SW 1271 (cell line): ENCODE data around the gene UBE2S.
"Not testable (repeated sequence)": the region's sequence is repeated elsewhere in the genome, so short reads cannot be mapped to it uniquely, and the experiment has no call there.

Source experiments
- DNase-seq, 2 experiments: peaks; one replicate each; lab custom pipeline; 2025; lab: John Stamatoyannopoulos, UW

The UBE2S gene

DNA sequence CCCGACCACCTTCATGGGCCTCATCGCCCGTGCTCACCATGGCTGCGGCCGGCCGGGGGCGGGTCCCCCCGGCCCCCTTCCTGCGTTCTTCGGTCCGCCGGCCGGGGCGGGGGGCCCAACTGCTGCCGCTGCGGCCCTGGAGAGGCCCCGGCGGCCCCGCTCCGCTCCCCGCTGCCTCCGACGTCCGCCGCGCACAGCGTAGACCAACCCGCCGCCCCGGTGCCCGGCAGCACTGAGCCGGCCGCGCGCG is at the start of gene UBE2S:
TSS of gene UBE2S (minus strand) at position 239 of the 250 bp plus-strand sequence. CDS start at position 40, 199 bp downstream.
- DNase-seq, result not testable (repeated sequence)

DNA sequence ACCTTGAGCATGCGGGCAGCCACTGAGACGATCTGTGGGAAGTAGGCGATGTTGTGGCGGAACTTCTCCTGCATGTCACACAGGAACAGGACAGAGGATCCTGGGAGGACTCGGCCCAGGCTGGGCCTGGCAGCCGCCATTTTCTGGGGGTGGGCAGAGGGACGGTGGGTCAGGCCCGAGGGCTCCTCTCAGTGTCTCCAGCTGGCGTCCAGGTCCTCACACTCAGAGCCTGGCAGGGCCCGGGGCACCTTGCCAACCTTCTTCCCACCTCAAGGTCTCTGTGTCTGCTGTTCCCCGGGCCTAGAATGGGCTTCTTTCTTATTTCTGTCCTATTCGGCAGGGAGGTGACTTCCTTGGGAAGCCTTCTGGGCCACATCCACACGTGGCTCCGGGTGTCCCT is 48.8 kb upstream of the UBE2S start:
- DNase-seq, result no peak

DNA sequence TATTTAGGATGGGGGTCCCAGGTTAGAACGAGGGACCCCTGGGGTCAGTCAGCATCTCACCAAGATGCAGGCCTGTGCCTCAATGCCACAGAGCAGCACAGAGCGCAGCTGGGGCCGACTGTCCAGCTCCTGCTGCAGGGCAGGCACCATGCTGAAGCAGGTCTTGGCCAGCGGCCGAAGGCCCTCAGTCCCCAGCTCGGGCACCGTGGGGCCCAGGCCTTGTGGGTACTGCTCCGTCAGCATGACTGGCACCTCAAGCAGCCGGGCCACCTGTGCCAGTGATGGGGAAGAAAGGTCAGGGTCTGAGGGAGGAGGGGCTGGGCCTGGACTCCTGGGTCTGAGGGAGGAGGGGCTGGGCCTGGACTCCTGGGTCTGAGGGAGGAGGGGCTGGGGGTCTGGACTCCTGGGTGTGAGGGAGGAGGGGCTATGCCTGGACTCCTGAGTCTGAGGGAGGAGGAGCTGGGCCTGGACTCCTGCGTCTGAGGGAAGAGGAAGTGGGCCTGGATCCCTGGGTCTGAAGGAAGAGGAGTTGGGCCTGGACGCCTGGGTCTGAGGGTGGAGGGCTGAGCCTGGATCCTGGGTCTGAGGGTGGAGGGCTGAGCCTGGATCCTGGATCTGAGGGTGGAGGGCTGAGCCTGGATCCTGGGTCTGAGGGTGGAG is 48.1 kb upstream of the UBE2S start:
- DNase-seq, result no peak

DNA sequence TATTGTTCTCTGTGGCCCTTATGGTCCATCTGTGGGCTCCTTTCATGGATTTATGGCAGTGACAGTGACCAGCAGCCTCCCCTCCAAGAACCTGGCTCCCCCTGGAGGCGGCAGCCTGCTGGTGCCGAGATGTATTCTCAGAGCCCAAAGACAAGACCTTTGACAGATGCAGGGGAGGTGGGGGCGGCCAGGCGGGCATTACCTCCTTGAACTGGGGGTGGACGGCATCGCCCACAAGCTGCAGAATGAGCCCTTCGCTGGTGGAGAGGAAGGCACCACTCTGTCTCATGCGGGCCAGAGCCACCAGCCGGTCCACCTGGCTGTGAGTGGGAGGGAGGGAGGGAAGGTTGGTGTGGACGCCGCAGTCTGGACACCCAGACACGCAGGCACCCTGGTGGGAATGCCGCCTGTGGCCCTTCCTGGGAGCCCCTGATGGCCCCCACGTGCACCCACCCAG is 47.2 kb upstream of the UBE2S start:
- DNase-seq, result peak in 1 of 2 experiments; percentile 24

DNA sequence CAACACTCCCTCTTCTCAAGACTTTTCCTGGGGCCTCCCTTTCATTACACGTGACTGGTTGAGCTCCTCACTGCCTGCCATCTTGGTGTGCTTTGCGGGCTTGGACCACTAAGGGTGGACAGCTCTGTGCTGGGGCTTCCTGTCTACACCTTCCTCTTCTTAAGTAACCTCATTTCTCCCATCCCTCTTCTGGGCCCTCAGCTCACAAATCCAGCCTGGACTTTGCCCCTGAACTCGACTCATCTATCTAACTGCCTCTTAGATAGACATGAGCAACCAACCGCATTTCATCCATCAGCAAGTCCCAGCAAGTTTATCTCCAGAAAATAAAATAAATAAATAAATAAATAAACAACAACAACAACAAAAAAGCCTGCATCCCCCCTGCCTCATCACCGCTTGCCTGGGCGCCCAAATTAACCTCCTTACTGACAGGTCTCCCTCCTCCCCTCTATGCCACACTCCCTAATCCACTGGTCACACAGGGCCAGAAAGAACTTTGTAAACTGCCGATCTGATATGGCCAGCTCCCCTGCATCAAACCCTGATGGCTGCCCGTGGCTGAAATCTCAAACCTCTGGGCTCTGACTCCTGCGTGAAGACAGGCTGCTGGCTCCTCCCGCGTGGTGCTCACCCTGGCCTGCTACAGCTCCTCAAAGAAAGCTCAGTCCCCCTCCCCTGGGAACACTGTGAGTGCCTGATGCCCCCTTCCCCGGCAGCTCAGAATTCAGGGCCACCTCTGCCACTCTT is 46.1 kb upstream of the UBE2S start:
- no peak for DNase-seq

DNA sequence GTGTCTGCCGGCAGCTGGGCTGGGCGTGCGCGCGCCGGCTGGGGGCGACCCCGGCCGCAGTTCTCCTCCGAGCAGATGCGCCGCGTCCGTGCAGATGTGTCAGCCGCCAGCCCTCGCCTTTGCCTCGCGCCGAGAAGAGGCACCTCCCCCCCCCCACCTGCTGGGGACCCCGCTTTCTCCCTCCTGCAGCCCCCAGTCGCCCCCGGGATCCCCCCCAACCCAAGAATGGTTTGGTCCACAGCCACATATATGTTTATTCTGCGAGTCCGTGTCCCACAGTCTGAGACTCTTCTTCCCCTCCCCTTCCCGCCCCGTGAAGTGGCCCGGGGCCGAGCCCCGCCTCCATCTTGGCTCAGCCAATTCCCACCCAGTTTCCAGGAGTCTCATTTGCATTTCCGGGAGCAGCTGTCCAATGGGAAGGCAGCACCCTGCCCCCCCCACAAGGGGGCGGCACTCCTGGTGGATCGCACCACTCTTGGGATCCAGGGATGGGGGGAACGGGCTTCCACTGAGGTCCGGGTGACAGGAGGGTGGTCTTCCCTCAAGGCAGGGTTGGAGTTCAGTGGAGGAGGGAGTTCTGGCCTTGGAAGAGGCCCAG is 45.3 kb upstream of the UBE2S start:
- DNase-seq, result peak in 1 of 2 experiments; percentile 18

DNA sequence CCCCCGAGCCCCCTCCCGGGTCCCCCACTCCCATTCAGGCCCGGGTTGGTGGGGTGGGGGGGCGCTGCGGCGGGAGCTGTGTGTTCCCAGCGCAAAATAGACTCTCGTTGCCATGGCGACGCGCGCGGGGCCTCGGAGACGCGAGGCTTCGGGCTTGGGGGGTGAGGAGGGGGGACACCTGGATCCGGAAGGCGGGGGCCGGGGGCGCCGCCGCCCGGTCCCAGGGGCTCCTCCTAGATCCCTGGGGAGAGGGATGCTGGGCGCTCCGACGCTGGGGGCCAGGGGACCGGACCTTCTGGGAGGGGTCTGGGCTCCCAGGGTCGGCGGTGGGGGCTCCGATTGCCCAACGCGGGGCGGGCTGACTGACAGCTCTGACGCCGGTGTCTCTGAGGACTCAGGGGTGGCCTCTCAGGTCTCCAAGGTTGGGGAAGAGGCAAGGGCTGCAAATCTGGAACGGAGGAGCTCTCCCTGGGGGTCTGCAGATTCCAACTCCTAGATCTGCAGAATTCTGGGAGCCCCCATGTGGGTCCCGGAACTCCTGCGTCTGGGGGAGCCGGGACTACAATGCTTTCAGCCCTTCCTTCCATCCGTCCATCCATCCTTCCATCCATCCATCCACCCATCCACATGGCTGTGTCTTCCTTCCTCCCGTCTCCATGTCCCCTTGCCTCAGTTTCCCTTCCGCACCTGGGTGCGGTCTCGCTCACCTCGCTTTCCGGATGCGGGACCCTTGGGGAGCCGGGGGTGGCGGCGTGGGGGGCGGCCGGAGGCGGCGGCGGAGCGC is 44.6 kb upstream of the UBE2S start:
- DNase-seq, result no peak

DNA sequence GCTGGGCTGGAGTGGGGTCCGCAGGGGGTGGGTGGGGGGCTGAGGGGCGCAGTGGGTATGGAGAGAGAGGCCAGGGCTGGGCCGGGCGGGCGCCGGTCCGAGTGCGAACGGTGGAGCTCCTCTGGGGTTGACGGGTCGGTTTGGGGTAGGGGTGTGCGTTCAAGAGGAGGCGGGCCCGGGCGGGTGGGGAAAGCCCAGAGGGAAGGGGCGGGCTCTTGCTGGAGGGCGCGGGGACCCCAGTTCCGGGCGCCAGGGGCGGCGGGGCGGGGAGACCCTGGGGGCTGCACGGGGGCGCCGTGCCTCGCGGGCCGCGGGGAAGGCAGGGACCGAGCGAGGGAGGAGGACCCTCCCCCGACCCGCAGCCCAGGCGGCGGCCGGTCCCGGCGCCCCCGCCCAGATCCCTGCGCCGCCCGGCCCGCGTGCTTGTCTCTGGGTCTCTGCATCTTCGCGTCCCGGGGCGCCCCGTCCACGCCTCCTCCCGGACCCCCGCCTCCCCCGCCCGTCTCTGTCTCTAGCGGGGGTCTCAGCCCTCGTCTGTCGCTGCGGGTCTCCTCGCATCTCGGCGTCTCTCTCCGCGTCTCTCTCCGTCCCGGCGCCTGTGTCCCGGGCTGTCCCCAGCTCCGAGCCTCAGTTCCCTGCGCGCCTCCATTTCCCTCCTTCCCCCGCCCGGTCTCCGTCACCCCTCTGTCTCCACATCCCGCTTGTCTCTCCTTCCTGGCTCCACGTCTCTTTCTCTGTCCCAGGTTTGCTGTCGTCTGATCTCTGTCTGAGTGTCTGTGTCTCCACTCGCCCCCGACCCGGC is 43.8 kb upstream of the UBE2S start:
- DNase-seq, result no peak

DNA sequence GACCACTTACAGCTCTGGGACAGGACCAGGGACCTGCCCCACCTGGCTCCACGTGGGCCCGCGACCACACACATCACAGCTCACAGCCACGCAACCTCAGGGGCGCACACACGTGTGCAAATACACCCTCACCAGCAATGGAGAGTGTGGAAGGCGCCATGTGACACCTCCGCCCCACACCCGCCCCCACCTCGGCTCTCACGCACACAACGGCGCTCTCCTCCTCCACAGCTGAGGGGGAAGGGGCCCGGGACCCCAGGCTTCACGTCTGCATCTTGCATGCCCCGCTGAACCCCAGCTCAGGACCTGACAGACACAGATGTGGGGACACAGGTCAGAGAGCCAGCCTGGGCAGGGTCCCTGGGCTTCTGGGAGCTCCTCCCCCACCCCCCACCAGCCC is 41.9 kb upstream of the UBE2S start:
- DNase-seq, result no peak

DNA sequence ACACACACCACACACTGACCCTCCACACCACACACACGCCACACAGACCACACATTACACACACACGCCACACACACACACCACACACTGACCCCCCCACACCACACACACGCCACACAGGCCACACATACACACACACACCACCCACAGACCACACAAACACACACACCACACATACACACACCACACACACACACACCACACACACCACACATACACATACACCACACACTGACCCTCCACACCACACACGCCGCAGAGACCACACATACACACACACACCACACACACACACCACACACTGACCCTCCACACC is 40.5 kb upstream of the UBE2S start:
- DNase-seq, result not testable (repeated sequence)

DNA sequence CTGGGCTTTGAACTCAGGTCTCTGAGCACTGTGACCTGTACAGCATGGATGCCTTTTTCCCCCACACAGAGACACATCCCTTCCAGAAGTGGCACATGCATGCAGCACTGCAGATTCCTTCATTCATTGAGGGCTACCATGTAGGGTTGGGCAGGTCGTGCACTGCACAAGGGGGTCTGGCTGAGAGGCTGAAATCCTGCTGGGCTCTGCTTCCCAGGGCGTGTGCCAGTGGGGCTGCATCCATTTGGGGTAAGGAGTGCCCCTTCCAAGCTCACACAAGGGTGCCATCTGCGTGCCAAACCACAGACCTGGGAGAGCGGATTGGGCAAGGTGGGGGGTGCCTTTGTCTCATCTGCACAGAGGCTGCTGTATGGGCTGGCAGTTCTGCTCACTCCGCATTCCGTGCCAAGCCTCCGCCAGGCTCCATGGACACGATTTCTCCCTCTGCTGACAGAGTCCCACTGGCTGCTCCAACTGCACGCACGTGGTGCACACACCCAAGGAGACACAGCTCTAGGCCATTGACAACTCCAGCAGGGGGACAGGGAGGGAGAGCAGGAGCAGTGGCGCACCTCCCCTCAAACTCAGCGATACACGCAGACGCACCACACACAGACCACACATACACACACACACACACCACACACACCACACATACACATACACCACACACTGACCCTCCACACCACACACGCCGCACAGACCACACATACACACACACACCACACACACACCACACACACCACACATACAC is 40.0 kb upstream of the UBE2S start:
- peak in 1 of 2 experiments; percentile 49 for DNase-seq

DNA sequence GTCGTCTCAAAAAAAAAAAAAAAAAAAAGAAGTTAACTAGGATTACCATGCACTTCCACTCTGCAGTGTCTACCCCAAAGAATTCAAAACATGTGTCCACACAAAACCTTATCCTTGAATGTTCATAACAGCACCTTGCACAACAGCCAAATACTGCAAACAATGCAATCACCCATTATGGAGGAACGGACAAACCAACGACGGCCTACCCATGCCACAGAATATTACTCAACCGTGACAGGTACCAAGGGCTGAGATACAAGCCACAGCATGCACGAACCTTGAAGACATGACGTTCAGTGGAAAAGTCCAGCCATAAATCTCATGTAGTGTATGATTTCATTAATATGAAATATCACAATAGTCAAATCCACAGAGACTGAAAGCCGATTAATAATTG is 38.5 kb upstream of the UBE2S start:
- DNase-seq, result no peak

DNA sequence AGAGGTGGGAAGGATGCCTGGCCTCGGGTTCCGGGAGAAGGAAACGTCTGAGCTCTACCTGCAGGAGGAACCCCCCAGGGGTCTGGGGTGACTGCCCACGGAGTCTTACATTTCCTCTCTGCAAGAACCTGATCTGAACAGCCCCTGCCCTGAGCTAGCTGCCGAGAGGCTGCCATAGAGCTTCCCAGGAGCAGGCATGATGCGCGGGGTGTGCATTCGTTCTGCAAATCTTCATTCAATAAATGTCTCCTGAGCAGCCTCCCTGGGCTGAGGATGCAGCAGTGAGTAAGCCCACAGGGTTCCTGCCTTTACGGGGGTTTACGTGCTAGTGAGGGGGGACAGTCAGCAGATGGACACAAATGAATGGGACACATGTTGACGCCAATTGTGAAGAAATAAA is 37.1 kb upstream of the UBE2S start:
- DNase-seq, result no peak

DNA sequence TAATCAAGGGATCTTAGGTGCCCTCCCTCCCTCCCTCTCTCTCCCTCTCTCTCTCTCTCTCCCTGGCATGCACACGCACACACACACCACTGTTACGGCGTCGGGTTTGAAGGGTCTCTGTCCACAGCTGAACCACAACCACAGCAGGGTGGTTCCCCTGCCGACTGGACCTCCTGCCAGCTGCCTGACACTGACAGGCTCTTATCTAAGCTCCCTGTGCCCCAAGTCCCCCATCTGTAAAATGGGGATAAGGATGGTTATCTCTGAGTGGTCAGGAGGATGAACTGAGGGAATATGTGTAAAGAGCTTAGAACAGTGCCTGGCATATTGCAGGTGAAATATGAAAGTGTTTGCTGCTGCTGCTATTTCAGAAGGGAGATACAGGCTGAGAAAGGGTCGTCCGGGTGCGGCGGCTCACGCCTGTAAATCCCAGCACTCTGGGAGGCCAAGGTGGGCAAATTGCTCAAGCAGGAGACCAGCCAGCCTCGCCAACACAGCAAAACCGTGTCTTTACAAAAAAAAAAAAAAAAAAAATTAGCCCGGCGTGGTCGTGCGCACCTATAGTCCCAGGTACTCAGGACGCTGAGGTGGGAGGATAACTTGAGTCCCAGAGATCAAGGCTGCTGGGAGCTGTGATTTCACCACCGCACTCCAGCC is 36.4 kb upstream of the UBE2S start:
- no peak for DNase-seq

DNA sequence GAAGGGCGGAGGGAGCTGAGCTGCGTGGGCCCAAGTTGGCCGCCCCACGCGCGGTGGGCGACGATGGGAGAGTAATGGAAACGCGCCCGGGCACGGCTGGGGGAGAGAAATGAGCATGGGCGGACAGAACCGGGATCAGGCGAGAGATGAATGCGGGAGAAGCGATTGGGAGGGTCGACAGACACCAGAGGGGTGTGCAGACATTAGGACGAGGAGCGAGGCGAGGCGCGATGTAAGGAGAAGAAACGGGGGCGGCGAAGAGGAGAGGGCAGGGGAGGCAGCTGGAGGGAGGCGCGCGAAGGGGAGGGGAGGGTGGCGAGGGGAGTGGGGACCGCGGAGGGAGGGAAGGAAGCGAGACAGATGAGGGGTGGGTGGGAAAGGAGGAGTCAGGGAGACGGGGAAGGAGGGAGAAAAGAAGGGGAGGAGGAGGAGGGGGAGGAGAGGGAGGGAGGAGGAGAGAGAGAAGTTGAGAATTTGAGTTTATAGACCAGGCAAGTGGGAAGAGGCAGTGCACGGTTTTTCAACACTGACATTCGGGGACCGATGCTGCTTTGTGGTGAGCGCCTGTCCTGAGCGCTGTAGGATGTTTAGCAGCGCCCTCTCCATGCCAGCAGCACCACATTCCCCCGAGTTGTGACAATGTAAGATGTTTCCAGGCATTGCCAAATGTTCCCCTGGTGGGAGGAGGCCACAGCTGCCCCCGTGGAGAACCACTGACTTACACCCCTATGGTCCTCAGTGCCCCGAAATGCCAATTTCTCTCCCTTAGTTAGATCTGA is 35.6 kb upstream of the UBE2S start, which contains the start of gene SHISA7:
TSS of gene SHISA7 (minus strand) at position 256 of the 779 bp plus-strand sequence. CDS start 437 bp downstream, outside the sequence.
- DNase-seq, result peak in 1 of 2 experiments; percentile 14

DNA sequence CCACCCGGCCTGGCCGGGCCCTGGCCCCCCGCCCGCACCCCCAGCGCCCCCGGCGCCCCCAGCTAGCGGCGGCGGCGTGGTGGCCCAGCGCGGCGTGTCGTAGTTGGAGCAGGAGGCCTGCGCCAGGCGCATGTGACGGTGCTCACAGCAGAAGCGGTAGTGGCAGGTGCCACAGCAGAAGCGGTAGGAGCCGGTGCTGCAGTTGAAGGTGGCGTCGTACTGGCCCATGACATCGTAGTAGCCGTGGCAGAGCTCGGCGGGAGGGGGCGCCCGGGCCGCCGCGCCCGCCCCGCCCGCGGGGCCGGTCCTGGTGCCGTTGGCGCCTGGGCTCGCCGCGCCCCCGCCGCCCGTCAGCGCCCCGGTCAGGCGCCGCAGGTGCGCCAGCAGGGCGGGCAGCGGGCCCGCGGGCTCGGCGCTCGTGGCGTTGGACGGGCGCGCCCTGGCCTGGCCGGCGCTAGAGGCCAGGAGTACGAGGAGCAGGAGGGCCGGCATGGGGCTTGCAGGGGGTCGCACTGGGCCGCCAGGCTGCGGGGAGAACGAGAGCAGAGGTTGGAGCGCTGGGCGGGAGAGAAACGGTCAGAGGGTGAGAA is 34.9 kb upstream of the UBE2S start:
- DNase-seq, result no peak

DNA sequence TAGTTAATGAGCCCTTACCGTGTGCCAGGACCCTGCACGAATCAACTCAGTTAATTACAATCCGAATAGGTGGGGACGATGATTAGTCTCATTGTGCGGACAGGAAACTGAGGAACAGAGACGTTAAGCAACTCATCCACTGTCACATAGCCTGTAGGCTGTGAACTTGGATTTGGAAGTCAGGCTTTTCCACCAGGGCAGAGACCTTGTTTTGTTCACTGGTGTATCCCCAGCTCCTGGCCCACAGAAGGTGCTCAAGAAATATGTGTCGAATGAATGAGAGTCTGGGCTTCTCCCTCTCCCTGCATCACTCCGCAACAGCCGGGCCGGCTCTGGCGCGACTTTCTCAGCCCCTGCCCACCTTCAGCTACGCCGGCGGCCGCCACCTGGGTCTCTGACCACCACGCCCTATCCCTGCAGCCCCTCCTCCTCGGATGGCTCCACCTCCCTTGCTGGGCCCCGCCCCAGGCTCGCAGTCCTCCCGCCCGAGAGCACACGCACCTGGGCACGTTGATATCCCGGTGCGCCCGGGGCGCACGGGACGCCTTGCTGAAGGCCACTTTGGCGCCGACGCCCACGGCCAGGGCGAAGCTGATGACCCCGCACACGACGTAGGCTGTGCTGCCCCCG is 34.2 kb upstream of the UBE2S start:
- no peak for DNase-seq

DNA sequence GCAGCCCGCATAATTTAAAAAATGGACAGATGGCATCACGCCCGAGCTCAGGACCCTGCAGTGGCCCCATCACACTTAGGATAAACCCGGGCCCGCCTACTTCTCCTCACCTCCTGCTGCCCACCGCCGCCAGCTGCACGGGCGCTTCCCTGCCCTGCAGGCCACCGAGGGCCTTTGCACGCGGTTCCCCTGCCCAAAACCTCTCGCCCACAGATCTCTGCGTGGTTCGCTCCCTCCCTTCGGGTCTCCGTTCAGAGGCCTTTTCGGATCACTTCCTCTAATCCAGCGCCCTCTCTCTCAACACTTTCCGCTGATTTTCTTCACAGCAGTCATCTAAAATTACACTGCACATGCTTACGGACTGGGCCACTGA is 33.7 kb upstream of the UBE2S start:
- DNase-seq, result no peak
